Subcutaneous adipose tissue (tissue), 4 donors: ENCODE data around the gene THEM4. TPM values are rescaled to one million over a fixed set of nuclear protein-coding genes. Genes with fewer than 3 reads are reported as not detected.

Experiments used
- total RNA-seq, 4 donors: library from RNA; depleted of rRNA; stranded (reverse); fragments of >200 nt; gene quantifications; one replicate each; pipeline ENCODE4 v1.1.0, GENCODE V29; 2016
- TF ChIP-seq, protein P1 (sequence below): fragments of 450-650 bp; IDR thresholded peaks from one replicate; pipeline ENCODE4 v1.5.1; 2016; ENCODE audit warnings: low read depth, mild to moderate bottlenecking, control low read depth, antibody characterized with exemption, moderate library complexity

THEM4 gene
- total RNA-seq, 4 donors from 2014 or later, result 20.7 to 34.2 (median 26.5) TPM

DNA sequence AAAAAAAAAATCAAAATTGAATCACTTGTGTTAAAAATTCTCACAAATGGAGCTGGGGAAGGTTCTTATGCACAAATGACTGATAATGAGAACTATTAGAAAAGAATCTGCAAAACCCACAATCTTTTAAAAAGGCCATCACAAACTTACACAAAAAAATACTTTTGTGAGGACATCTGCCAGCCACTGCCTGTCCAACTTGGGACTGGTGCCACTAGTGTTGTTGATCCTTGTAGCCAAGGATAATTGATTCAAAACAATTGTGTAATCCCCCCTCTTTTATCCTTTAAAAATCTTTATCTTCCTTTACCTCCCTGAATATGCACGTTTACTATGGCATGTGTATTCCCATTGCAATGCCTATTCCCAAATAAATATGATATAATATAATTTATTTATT is 39.2 kb upstream of the THEM4 start:
- TF ChIP-seq, protein P1, sequence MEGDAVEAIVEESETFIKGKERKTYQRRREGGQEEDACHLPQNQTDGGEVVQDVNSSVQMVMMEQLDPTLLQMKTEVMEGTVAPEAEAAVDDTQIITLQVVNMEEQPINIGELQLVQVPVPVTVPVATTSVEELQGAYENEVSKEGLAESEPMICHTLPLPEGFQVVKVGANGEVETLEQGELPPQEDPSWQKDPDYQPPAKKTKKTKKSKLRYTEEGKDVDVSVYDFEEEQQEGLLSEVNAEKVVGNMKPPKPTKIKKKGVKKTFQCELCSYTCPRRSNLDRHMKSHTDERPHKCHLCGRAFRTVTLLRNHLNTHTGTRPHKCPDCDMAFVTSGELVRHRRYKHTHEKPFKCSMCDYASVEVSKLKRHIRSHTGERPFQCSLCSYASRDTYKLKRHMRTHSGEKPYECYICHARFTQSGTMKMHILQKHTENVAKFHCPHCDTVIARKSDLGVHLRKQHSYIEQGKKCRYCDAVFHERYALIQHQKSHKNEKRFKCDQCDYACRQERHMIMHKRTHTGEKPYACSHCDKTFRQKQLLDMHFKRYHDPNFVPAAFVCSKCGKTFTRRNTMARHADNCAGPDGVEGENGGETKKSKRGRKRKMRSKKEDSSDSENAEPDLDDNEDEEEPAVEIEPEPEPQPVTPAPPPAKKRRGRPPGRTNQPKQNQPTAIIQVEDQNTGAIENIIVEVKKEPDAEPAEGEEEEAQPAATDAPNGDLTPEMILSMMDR, result no peak

DNA sequence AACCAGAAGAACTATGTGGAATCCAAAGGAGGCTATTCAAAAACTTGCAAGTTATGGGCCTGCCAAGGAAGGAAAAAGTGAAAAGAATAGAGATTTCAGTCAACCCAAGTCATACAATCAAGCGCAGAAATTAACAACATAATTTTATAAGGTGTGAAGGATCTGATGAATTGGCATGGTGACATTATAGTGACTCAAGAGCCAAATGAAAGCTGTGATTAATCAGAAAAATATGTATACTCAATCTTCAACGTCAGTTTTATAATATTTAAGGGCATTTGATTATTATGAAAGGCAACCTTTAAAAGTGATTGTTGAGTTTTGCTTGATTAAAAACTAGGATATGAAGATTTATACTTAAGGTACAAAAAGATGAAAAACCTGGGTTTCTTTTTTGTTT is 37.8 kb upstream of the THEM4 start:
- TF ChIP-seq, protein P1, result no peak

GRCh38 chr1:151945725-151946722 is 36.7 kb upstream of the THEM4 start:
- TF ChIP-seq, protein P1, result no peak

DNA sequence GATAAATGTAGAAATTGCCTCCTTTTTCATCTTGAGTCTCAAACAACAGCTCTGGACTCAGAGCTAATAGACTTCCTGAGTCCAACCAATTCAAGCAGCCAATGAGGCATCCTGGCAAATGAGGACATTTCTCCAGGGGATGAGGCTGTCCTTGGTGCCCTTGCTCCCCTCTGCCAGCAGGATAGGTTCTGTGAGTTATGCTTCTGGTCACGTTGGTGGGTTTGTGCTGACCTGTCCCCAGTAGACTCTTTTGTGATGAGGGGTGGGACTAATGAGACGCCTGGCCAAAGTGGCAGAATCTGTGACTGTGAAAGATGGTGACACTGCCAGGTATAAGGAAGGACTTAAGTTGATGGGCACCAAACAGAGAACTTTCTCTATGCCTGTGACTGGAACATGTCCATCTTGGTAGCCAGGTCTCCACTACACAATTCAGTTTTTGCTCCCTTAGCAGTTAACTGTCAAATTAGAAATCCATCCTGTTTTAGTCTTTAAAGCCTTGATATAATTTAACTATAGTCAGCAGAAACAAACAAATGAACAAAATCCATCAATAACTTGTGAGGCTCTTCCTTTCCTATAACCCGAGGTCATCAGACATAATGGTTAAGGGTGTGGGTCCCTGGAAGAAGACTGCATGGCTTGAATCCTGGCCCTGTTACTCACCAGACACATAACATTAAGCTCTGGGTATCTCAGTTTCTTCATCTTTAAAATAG is 35.7 kb upstream of the THEM4 start:
- TF ChIP-seq, protein P1, result no peak

GRCh38 chr1:151944126-151944856 is 35.0 kb upstream of the THEM4 start:
- TF ChIP-seq, protein P1, result no peak

- TF ChIP-seq, protein P1, result no peak
These were observed 34.3 kb upstream of the THEM4 start for GRCh38 chr1:151943591-151943990.

GRCh38 chr1:151942882-151943281 is 33.6 kb upstream of the THEM4 start:
- TF ChIP-seq, protein P1, result no peak
